OCI-LY7 (cell line): ENCODE data around the gene TRIM69.

Source experiments
- CTCF ChIP-seq: fragments of 200-600 bp; sonication (generic); conservative IDR thresholded peaks from 2 replicates; pipeline ENCODE4 v1.5.1; 2014; ENCODE audit warnings: mild to moderate bottlenecking, antibody characterized with exemption, low read length, moderate library complexity, mixed read lengths
- EZH2phosphoT487 ChIP-seq: fragments of 200-600 bp; sonication (generic); IDR thresholded peaks from 2 replicates; pipeline ENCODE4 v1.6.1; 2018; ENCODE audit warnings: low read depth, borderline replicate concordance, mild to moderate bottlenecking, mixed run types, antibody characterized with exemption, low read length, moderate library complexity, mixed read lengths

- no peak for TF ChIP-seq CTCF
- TF ChIP-seq EZH2phosphoT487, result no peak
Measured at GRCh38 chr15:44804298-44805046, 68.1 kb downstream of the TRIM69 start.
